ENCODE measurements around the gene CES4A.

The CES4A gene

DNA sequence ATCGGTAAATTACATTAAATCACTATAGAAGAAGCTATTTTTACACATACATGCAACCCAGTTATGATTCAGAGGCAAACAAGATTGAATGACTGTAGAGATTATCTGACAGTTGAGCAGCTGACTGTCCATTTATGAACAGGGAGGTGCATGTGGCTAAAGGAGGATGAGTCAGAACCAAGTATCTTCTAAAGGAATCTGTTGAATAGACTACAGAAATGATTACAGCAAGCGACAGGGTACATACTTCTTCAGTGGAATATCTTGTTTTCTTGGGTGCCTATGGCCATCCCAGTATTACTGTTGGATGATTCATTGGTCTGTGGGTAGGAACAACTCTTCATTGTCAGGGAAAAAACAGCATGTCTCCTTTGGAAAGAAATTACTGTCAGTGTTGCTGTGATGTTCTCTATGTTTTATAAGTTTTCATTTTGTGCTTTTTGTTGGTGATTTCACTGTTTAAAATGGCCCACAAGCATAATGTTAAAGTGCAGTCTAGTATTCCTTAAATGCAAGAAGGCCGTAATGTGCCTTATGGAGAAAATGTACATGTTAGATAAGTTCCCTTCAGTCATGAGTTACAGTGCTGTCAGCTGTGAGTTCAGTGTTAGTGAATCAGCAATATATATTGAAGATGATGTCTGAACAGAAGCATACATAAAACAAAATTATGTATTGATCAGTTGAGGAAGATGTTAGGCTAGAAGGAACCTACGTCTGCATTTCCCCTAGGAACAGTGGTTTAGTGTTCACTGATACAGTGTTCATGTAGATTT is 67.5 kb downstream of the CES4A start:
- CTCF ChIA-PET: interaction anchor here (1.0 kb wide), 1 partner anchor 108 kb away, joined by 3 read pairs; no protein-coding TSS in a partner anchor
- peak; percentile 90 for DNase-seq (ENCODE audit: low spot score)
- H3K27ac ChIP-seq: peak overlapping the region; percentile 66
- POLR2A ChIA-PET (ENCODE audit: low non-redundant PET): no interaction called here
- TF ChIP-seq, protein P1, sequence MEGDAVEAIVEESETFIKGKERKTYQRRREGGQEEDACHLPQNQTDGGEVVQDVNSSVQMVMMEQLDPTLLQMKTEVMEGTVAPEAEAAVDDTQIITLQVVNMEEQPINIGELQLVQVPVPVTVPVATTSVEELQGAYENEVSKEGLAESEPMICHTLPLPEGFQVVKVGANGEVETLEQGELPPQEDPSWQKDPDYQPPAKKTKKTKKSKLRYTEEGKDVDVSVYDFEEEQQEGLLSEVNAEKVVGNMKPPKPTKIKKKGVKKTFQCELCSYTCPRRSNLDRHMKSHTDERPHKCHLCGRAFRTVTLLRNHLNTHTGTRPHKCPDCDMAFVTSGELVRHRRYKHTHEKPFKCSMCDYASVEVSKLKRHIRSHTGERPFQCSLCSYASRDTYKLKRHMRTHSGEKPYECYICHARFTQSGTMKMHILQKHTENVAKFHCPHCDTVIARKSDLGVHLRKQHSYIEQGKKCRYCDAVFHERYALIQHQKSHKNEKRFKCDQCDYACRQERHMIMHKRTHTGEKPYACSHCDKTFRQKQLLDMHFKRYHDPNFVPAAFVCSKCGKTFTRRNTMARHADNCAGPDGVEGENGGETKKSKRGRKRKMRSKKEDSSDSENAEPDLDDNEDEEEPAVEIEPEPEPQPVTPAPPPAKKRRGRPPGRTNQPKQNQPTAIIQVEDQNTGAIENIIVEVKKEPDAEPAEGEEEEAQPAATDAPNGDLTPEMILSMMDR (conservative IDR thresholded peaks at IDR 0.05; ENCODE audit: low read depth): no peak
